HG02610 (cell line): Measurements from ENCODE around the gene GAB4.
"Not testable (repeated sequence)": the region's sequence is repeated elsewhere in the genome, so short reads cannot be mapped to it uniquely, and the experiment has no call there.

Experiments
- ATAC-seq: cut with Tn5 transposase; IDR thresholded peaks from one replicate; pipeline ENCODE4 v1.9.1; 2021; ENCODE audit warnings: mild to moderate bottlenecking, moderate library complexity; ENCODE audit not compliant: unreplicated experiment

The GAB4 gene

GRCh38 chr22:16959345-16959930, 48.6 kb downstream of the GAB4 start:
- no peak for ATAC-seq

DNA sequence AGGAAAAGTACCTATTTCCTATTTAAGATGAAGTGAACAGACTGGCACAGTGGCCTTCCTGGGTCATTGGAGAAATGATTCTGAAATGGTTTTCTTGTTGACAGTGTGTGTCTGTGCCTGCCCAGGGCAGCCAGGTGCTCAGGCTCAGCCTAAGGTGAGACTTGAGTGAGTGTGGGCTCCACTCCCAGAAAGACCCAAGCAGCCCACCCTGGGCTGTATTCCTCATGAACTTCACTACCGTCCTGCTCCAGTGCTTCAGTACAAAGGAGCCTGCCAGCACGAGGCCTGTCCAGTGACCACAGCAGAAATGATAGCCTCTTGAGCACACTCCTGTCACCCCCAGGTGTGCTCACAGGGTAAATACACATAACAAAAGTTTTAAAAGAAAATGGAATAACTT, 49.5 kb downstream of the GAB4 start:
- no peak for ATAC-seq

DNA sequence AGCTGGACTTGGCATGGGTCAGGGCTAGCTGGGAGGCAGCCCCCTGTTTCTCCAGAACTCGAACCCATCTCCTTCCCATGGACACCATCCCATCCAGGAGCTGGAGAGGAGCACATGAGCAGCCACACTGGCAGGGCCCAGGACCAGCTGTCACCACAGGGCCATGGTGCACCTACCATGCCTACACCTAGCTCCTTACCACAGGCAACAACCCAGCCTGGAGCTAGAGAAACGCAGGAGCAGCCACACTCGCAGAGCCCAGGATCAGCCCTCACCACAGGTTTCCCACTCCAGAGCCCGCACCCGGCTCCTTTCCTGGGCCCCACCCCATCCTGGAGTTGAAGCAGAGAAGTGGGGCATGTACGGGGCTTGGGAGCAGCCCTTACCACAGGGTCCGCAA, 50.2 kb downstream of the GAB4 start:
- ATAC-seq: no peak

DNA sequence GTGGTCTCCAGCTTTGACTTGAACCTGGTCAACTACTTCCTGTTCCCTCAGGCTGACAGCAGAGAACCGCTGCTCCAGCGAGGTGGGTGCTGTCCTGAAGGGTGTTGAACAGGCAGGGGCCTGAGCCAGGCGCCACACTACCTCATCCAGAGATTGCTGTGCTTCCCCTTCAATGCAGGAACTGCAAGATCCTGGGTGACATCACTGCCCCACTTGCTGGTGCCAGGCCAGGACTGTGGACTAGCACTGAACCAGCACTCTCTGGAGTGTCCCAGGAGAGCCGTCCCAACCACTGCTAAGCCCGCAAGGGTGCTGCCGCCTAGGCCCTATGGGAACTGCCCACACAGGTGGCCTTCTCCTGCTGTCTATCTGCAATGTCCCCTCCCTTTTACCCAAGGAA, 51.7 kb downstream of the GAB4 start:
- ATAC-seq: no peak

- ATAC-seq: no peak
These were observed 52.3 kb downstream of the GAB4 start for GRCh38 chr22:16955678-16956210.

- ATAC-seq: no peak
These were observed 52.9 kb downstream of the GAB4 start for GRCh38 chr22:16955081-16955480.

GRCh38 chr22:16954060-16954403, 54.0 kb downstream of the GAB4 start:
- ATAC-seq: no peak

DNA sequence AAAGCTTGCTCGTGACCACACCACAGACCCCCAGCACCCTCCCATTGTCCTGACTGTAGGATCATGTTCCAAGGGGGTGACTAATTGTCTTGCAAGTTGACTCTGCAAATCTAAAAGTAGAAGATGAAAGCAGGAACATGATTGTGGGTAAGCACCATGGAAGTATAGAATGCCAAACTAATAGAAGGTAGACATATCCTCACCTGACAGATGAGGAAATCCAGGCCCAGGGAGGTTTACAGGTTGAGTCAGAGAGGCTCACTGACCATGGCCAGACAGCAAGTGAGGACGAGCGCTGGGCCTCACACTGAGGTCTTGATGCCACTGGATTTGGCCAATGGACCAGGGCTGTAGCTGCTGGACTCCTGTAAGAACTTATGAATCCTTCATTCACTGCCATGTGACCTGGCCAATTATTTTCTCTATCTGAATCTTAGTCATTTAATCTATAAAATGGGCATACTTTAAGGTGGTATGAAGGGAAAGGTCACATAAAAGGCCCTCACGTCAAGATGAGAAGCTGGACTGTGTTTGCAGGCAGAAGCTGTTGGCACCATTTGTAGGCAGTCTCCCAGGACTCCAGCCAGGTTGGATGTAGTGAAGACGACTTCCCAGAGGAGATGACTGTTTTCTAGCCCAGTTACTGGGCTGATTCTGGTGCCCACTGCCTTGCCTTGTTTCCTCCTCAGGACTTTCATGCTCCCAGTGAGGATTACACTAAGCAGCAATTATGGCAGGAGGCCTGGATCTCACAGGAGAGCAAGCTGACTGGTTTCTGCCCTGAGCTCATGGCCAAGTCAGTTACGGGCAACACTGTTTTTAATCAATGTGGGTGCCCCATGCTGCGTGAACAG, 54.6 kb downstream of the GAB4 start:
- no peak for ATAC-seq

DNA sequence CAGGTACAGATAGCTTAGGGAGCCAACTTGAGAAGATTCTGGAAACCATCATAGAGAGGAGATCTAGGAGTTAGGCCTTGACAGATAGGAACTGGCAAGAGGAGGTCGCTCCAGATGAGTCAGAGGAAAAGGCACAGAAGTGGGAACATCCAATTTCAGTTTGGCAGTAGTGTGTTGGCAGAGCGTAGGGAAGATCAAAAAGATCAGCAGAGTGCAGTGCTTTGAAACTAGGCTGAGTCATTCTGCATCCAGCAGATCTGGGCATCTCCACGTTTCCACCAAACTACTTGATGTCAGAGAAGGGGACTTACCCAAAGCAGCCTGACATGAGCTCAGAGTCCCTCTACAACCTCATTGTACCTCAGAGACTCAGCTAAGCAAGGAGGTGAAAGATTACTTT, 58.5 kb downstream of the GAB4 start:
- peak; percentile 45 for ATAC-seq

- ATAC-seq: no peak
These were observed 70.2 kb downstream of the GAB4 start for GRCh38 chr22:16937811-16938210.

DNA sequence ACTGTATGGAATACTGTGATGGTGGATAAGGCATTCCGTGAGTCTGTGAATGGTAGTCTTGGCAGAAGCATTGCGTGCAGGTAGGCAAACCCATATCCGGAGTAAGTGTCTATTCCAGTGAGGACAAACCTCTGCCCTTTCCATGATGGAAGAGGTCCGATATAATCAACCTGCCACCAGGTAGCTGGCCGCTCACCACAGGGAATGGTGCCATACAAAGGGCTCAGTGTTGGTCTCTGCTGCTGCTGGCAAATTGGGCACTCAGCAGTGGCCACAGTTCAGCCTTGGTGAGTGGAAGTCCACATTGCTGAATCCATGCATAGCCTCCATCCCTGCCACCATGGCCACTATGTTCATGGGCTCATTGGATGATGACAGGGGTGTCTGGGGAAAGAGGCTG, 70.8 kb downstream of the GAB4 start:
- ATAC-seq: not testable (repeated sequence)

- no peak for ATAC-seq
These were observed 71.4 kb downstream of the GAB4 start for GRCh38 chr22:16936625-16937024.

DNA sequence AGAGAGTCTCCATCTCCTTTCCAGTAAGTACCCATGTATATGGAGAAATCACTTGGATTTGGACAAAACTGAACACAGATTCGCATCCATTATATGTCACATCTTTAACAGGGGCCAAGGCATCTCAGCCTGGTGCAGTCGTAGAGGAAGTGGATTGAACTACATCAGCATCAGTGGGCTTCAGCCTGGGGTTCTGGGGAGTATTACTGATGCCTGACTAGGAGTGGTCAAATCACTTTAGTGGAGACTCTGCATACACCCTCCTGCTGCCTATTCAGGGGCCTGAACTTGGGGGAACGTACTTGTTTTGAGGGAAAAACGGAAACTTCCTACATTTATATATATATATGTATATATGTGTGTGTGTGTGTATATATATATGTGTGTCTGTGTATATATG, 72.8 kb downstream of the GAB4 start:
- no peak for ATAC-seq

DNA sequence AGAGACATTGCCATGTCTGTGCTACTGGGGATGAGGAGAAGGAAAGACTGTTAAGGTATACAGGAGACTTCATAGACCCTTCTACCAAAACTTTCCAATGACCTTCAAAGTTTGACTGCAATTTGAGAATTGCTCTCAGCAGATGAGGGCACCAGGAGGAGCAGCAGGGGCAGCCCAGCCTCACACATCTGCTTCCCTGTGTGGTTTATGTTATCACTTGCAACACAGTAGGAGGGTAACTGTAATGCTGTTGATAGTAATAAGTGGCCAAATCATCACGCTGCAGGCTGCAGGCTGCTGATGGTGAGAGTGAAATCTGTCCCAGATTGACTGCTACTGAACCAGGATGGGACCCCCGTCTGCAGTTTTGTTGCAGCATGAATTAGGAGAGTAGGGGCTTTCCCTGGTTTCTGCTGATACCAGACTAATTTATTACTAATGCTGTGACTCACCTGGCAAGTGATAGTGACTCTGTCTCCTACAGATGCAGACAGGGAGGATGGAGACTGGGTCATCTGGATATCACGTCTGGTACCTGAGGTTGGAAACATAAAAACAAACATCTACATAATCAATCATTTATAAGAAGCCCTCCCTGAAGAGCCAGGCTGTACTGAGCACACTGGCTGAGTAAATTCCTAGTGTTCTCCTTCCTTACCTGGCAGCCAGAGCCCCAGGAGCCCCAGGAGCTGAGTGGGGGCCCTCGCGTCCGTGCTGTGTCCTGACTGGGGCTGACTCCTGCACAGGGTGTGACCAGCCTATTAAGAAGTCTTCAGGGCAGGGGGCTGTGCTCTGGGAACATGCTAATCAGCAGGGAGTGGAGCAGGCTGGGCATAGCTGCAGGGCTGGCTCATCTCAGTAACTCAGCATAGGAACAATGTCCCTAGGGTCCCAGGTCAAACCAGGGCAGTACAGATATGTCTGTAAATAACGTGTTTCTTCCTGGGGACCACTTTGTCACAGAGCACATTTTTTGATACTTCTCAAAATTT, 74.4 kb downstream of the GAB4 start:
- ATAC-seq: no peak

- ATAC-seq: no peak
These were observed 75.4 kb downstream of the GAB4 start for GRCh38 chr22:16932577-16932976.

DNA sequence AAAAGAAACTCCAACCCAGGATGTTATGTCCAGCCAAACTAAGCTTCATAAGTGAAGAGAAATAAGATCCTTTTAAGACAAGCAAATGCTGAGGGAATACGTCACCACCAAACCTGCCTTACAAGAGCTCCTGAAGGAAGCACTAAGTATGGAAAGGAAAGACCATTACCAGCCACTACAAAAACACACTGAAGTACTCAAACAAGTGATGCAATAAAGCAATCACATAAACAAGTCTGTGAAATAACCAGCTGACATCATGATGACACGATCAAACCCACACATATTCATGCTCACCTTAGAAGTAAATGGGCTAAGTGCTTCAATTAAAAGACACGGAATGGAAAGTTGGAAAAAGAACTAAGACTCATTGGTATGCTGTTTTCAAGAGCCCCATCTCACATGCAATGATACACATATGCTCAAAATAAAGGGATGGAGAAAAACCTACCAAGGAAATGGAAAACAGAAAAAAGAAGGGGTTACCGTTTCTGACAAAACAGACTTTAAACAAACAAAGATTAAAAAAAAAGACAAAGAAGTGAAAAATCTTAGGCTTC, 82.5 kb downstream of the GAB4 start:
- ATAC-seq: no peak

GRCh38 chr22:16922706-16923105, 85.3 kb downstream of the GAB4 start:
- ATAC-seq: no peak

- no peak for ATAC-seq
These were observed 85.9 kb downstream of the GAB4 start for GRCh38 chr22:16922076-16922475.

GRCh38 chr22:16917144-16918003, 90.6 kb downstream of the GAB4 start:
- ATAC-seq: no peak

DNA sequence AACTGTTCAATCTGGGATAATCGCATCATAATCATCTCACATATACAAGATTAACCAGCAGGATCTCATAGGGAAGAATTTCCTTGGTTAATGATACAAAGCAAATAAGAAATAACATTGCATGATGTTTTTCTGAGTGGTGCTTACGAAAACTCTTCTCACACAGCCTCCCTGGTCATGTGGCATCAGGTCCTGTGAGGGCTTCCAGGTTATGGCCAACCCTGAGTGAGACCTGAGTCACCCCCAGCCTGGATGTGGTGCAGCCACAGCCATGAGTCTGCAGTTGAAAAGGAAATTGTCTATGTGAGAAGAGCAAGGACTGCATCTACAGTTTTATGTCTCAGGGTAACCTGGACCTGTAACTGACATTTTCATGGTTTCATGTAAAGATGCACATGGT, 92.3 kb downstream of the GAB4 start:
- no peak for ATAC-seq
